ENCODE measurements around the gene OR6K2.

The OR6K2 gene

DNA sequence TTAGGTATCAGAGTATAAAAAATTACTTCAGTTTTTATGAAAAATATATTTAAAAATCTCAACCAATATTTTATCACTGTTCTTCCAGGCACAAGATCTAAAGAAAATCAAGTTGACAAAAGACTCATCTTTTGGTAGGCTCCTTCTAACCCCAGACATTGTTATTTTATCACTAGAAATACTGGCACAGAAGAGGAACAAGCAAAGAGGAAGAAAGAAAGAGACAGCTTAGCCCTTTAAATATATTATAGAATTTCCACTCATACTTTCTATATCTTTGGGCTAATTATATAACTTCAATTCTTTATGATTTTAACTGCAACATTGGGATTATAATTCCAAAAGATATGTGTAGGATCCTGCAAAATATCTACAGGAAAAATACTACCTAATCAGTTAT is 46.4 kb downstream of the OR6K2 start:
- TF ChIP-seq, protein P1, sequence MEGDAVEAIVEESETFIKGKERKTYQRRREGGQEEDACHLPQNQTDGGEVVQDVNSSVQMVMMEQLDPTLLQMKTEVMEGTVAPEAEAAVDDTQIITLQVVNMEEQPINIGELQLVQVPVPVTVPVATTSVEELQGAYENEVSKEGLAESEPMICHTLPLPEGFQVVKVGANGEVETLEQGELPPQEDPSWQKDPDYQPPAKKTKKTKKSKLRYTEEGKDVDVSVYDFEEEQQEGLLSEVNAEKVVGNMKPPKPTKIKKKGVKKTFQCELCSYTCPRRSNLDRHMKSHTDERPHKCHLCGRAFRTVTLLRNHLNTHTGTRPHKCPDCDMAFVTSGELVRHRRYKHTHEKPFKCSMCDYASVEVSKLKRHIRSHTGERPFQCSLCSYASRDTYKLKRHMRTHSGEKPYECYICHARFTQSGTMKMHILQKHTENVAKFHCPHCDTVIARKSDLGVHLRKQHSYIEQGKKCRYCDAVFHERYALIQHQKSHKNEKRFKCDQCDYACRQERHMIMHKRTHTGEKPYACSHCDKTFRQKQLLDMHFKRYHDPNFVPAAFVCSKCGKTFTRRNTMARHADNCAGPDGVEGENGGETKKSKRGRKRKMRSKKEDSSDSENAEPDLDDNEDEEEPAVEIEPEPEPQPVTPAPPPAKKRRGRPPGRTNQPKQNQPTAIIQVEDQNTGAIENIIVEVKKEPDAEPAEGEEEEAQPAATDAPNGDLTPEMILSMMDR (IDR thresholded peaks at IDR 0.05; ENCODE audit: low read depth, low read length) = no peak
- DNase-seq = no peak
- Histone ChIP-seq H3K36me3 (no peaks in the 10 kb centered on the region), H3K4me3 (ENCODE audit: low read depth, low read length) (no peak overlapping the region), H3K27ac (no peak overlapping the region), H3K27me3 (ENCODE audit: insufficient read depth, low read depth, severe bottlenecking) (peaks cover 94% of the 10 kb centered on the region), H3K9me3 (ENCODE audit: severe bottlenecking) (no peaks in the 10 kb centered on the region)

DNA sequence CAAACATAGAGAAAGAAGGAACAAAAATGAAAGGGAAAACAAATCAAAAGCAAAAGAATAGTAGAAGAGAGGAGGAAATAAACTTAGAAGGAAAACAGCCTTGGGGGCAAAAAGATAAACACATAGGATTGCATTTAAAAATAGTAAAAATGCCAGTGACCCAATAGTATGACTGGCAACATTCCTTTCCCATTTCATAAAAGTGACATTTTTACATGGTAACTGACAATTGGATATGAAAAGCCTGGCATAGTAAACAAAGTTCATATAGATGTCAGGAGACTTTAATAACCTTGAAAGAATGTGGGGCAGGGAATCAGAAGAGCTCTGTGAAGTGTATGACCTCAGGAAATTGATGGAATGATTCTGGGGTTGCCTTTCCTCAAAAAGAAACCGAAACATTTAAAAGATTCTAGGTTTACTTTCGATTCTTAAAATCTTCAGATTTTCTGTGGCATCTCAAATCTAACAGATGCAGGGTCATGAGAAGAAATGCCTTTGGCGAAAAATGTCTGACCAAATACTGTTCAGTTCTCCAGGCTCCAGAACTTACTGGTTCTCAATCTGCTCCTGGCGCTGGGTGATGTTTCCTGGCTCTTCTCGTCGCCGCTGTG is 47.6 kb downstream of the OR6K2 start:
- TF ChIP-seq, protein P1 (IDR thresholded peaks at IDR 0.05; ENCODE audit: low read depth, low read length) = no peak
- no peak for DNase-seq
- H3K27ac ChIP-seq = no peak overlapping the region

More for the DNA sequence above, 47.6 kb downstream of the OR6K2 start:
- H3K36me3 ChIP-seq = no peaks in the 10 kb centered on the region
- H3K27me3 ChIP-seq (ENCODE audit: insufficient read depth, low read depth, severe bottlenecking) = peaks cover 92% of the 10 kb centered on the region
- no peaks in the 10 kb centered on the region for H3K9me3 ChIP-seq (ENCODE audit: severe bottlenecking)
- no peak overlapping the region for H3K4me3 ChIP-seq (ENCODE audit: low read depth, low read length)

All from WERI-Rb-1 (cell line).